C4-2B (cell line): Measurements from ENCODE around the gene ZNF578.

Experiments
- CTCF ChIP-seq: fragments of 450-650 bp; conservative IDR thresholded peaks from 2 replicates; pipeline ENCODE4 v1.5.1; 2017; ENCODE audit warnings: mild to moderate bottlenecking
- ZFX ChIP-seq: fragments of 450-650 bp; IDR thresholded peaks from 2 replicates; pipeline ENCODE4 v1.6.1; 2017

- TF ChIP-seq CTCF (no peak), ZFX (no peak)
Observed at GRCh38 chr19:52410276-52410675, 43.1 kb upstream of the ZNF578 start.
